ENCODE measurements around the gene JAML. TPM values are rescaled to one million over a fixed set of nuclear protein-coding genes. Genes with fewer than 3 reads are reported as not detected.
A peak's percentile ranks its signal among the peaks of the same experiment; 100 is the strongest.

The JAML gene
- total RNA-seq, 2 experiments from 2014 or later, result 26.7 to 30.3 TPM

DNA sequence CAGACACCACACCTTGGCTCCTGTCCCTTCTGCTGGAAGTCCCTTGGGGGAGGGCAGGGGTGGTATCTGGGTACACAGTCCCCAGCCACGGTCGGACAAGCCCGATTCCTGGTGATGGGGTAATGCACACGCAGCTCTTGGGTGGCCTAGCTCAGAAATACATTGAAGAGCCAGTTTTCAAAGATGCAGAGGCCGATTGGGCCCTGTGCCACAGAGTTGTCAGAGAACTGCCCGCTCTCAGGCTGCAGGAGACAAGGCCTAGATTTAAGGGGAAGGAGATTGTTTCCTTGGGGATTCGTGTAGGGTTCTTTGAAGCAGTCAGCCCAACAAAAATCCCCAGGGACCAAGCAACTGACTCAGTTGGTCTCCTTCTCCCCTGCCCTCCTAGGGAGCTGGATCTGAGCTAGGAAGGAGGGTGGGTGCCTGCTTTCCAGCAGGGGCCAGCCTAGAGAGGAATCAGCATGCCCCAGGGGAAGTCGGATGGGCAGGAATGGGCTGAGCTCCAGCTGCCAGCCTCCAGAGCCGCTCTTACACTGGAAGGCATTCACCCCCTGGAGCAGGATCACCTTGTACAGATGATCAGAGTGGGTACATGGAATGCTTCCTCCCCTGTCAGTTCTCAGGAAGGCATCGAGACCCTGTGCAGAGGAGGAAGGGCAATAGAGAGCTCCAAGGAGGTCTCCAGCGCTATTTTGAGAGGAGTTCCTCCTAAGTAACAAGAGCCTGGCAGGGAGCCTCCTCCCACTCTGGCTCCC, 68.9 kb downstream of the JAML start:
- no peaks in the 10 kb centered on the region for H3K36me3 Mint-ChIP-seq (ENCODE audit: low read depth)
- no peak overlapping the region for H3K4me3 Mint-ChIP-seq
- Histone ChIP-seq H3K4me3 (ENCODE audit: low read length) (no peak overlapping the region), H3K4me1 (ENCODE audit: insufficient read depth, low read length) (peaks cover 24% of the 10 kb centered on the region), H3K9me3 (ENCODE audit: control insufficient read depth in 1 of 2, insufficient read depth in 1 of 2, low read length in 2 of 2) (peaks cover 0 to 14% of the 10 kb centered on the region in 2 experiments), H3K27ac (ENCODE audit: low read depth in 1 of 2, low read length in 2 of 2) (no peak overlapping the region), H3K36me3 (ENCODE audit: insufficient read depth, low read length) (no peaks in the 10 kb centered on the region), H3K27me3 (ENCODE audit: control insufficient read depth in 1 of 2, insufficient read depth in 2 of 2, low read length in 2 of 2) (peaks cover 65 to 69% of the 10 kb centered on the region in 2 experiments)
- intact Hi-C loops (cut with DNase I, micrococcal nuclease), result no loop called here
- H3K27me3 Mint-ChIP-seq, result peaks cover 80% of the 10 kb centered on the region
- no peak for TF ChIP-seq CTCF (IDR thresholded peaks at IDR 0.05)
- no peak for DNase-seq
- POLR2A ChIA-PET, result interaction anchor here (0.5 kb wide), 1 partner anchor 126 kb away, joined by 3 read pairs; no protein-coding TSS in a partner anchor
- CTCF ChIA-PET, result interaction anchor here (1.0 to 1.2 kb wide), 2 partner anchors 11 to 15 kb away, joined by 5 read pairs; no protein-coding TSS in a partner anchor
- no peak overlapping the region for H3K27ac Mint-ChIP-seq
- H3K9me3 Mint-ChIP-seq, result no peaks in the 10 kb centered on the region
- no peak for ATAC-seq (ENCODE audit: poor library complexity)
- peaks cover 16% of the 10 kb centered on the region for H3K4me1 Mint-ChIP-seq (ENCODE audit: low read depth)

DNA sequence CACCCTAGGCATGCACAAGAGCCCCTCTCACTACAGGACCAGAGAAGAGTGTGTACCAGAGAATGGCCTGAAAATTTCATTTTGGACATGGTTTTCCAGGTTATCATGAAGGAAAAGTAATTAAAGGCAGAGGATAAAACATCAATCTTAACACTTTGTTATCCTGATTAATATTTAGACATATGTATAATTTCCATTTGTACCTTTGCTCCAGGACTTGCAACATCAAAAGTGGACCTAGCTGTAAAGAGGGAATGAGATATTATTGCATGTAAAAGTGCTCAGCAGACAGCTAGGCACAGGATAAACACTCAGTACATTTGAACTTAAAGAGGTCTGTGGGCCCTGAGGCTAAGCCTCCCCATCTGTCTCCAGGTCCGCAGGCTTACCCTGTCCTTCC, 70.2 kb downstream of the JAML start:
- peaks cover 70 to 72% of the 10 kb centered on the region in 2 experiments for H3K27me3 ChIP-seq (ENCODE audit: control insufficient read depth in 1 of 2, insufficient read depth in 2 of 2, low read length in 2 of 2)
- no peak overlapping the region for H3K27ac ChIP-seq (ENCODE audit: low read depth in 1 of 2, low read length in 2 of 2)
- Mint-ChIP-seq H3K4me3 (no peak overlapping the region), H3K36me3 (ENCODE audit: low read depth) (no peaks in the 10 kb centered on the region), H3K27me3 (peaks cover 87% of the 10 kb centered on the region), H3K27ac (no peak overlapping the region), H3K4me1 (ENCODE audit: low read depth) (peaks cover 16% of the 10 kb centered on the region), H3K9me3 (no peaks in the 10 kb centered on the region)
- CTCF ChIA-PET, result no interaction called here
- POLR2A ChIA-PET, result no interaction called here
- intact Hi-C loops (cut with DNase I, micrococcal nuclease), result no loop called here
- H3K36me3 ChIP-seq (ENCODE audit: insufficient read depth, low read length), result no peaks in the 10 kb centered on the region
- no peak for ATAC-seq (ENCODE audit: poor library complexity)
- peaks cover 0 to 14% of the 10 kb centered on the region in 2 experiments for H3K9me3 ChIP-seq (ENCODE audit: control insufficient read depth in 1 of 2, insufficient read depth in 1 of 2, low read length in 2 of 2)
- peaks cover 24% of the 10 kb centered on the region for H3K4me1 ChIP-seq (ENCODE audit: insufficient read depth, low read length)
- DNase-seq, result no peak
- TF ChIP-seq CTCF (IDR thresholded peaks at IDR 0.05), result no peak
- H3K4me3 ChIP-seq (ENCODE audit: low read length), result no peak overlapping the region

DNA sequence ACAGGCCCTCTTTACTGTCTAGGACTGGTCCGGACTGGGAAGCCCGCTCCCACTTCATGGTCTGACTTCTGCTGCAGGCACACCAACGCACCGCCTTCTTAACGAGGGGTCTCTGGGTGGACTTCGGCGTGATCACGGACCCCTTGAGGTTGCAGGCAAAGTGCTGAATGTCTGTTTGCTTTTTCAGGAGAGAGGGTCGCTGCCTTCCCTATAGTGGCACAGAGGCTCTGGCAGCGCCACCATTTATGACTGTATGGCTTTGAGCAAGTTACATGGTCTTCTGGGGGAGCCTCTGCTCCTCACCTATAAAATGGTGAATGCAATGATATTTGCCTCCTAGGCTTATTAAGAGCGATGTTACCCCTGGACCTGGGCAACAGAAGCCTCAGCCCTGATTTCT, 70.8 kb downstream of the JAML start:
- H3K36me3 ChIP-seq (ENCODE audit: insufficient read depth, low read length), result no peaks in the 10 kb centered on the region
- H3K36me3 Mint-ChIP-seq (ENCODE audit: low read depth), result no peaks in the 10 kb centered on the region
- ATAC-seq (ENCODE audit: poor library complexity) (no peak), DNase-seq (no peak)
- H3K27me3 ChIP-seq (ENCODE audit: control insufficient read depth in 1 of 2, insufficient read depth in 2 of 2, low read length in 2 of 2), result peaks cover 66 to 74% of the 10 kb centered on the region in 2 experiments
- no peak for TF ChIP-seq CTCF (IDR thresholded peaks at IDR 0.05)
- H3K9me3 ChIP-seq (ENCODE audit: control insufficient read depth in 1 of 2, insufficient read depth in 1 of 2, low read length in 2 of 2), result peaks cover 0 to 14% of the 10 kb centered on the region in 2 experiments
- no peak overlapping the region for H3K4me3 ChIP-seq (ENCODE audit: low read length)
- H3K27me3 Mint-ChIP-seq, result peaks cover 81% of the 10 kb centered on the region
- no peak overlapping the region for H3K27ac Mint-ChIP-seq
- H3K27ac ChIP-seq (ENCODE audit: low read depth in 1 of 2, low read length in 2 of 2), result no peak overlapping the region
- peak overlapping the region; percentile 21 for H3K4me3 Mint-ChIP-seq
- ChIA-PET CTCF (no interaction called here), POLR2A (no interaction called here)
- H3K4me1 ChIP-seq (ENCODE audit: insufficient read depth, low read length), result peaks cover 24% of the 10 kb centered on the region
- intact Hi-C loops (cut with DNase I, micrococcal nuclease), result no loop called here
- peaks cover 16% of the 10 kb centered on the region for H3K4me1 Mint-ChIP-seq (ENCODE audit: low read depth)
- no peaks in the 10 kb centered on the region for H3K9me3 Mint-ChIP-seq
